ENCODE data around the gene SSRP1. TPM values are rescaled to one million over a fixed set of nuclear protein-coding genes. Genes with fewer than 3 reads are reported as not detected.

The SSRP1 gene
- total and polyA plus RNA-seq, 2 donors (not counting 1 experiment from before 2014, with no cell fraction given): 52.7 to 94.1 TPM

DNA sequence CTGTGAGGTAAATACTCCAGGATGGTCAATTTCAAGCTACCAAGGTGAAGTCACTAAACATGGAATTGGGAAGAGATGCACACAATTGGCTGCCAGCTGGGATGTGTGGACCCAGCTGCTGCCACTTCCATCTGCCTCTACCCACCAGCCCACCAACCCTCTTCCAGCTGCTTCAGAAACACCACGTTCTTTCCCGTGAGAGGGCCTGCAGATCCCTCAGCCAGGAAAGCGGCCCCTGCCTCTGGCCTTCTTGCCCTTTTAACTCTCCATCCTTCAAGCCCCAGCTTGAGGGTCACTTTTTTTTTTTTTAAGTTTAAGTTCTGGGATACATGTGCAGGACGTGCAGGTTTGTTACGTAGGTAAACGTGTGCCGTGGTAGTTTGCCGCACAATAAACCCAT is 25.3 kb upstream of the SSRP1 start:
- DNase-seq (ENCODE audit: low read depth in 2 of 2): no peak
- H3K9me3 ChIP-seq (ENCODE audit: control insufficient read depth, insufficient read depth, low read depth, low read length): no peaks in the 10 kb centered on the region
- TF ChIP-seq CTCF (conservative IDR thresholded peaks at IDR 0.05 in 1 of 2, IDR thresholded peaks at IDR 0.05 in 1 of 2; ENCODE audit: low read depth in 1 of 2, low read length in 2 of 2) (no peak), EZH2 (IDR thresholded peaks at IDR 0.05; ENCODE audit: low read length, missing control alignments) (no peak)
- H3K36me3 ChIP-seq (ENCODE audit: control insufficient read depth, insufficient read depth, low read length): no peaks in the 10 kb centered on the region
- H3K27ac ChIP-seq (ENCODE audit: insufficient read depth, low read length): no peak overlapping the region
- no peaks in the 10 kb centered on the region for H4K20me1 ChIP-seq (ENCODE audit: control insufficient read depth, extremely low read depth, insufficient read depth, low read length)
- no peaks in the 10 kb centered on the region for H3K4me1 ChIP-seq (ENCODE audit: control insufficient read depth, extremely low read depth, insufficient read depth, low read length)
- no peak overlapping the region for H3K4me3 ChIP-seq (replicated peaks in 1 of 4; ENCODE audit: control extremely low read depth in 1 of 4, insufficient read depth in 1 of 4, low read depth in 3 of 4, low read length in 4 of 4)
- H3K27me3 ChIP-seq (ENCODE audit: control insufficient read depth, insufficient read depth, low read length): peaks cover 15% of the 10 kb centered on the region
- no peak overlapping the region for H3K9ac ChIP-seq (ENCODE audit: insufficient read depth, low read length)
- no peaks in the 10 kb centered on the region for H3K79me2 ChIP-seq (ENCODE audit: control insufficient read depth, insufficient read depth, low read length)
- no peak overlapping the region for H3K4me2 ChIP-seq (ENCODE audit: extremely low read depth, insufficient read depth, low read length)
- no peak overlapping the region for H2AFZ ChIP-seq (ENCODE audit: low read length)

DNA sequence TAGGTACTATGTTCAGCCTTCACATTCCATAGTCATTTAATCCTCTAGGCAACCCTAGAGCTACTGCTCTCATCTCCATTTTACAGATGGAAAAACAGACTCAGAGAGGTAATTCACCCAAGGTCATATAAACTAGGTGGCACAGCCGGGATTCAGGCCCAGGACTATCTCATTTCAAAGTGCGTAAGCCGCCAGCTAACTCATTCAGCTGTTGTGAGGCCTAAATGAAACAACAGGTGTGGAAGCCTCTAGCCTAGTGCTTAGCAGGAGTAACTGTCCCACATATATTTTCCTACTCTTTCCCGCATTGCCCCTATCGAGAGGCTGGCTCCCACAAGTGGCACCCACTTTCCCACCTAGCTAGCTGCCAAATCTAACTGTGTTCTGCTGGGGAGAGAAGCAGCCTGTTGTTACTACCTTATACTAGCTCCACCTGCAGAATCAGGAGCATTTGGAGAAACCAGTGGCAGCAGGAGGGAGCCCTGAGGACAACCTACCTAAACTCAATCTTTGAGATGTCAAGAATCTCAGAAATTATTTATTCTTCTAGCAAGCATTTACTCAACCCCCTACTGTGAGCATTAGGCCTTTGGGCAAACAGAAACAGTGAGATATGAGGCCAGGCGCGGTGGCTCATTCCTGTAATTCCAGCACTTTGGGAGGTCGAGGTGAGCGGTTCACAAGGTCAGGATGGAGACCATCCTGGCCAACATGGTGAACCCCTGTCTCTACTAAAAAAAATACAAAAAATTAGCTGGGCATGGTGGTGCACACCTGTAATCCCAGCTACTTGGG is 24.4 kb upstream of the SSRP1 start:
- Histone ChIP-seq H4K20me1 (ENCODE audit: control insufficient read depth, extremely low read depth, insufficient read depth, low read length) (no peaks in the 10 kb centered on the region), H3K9ac (ENCODE audit: insufficient read depth, low read length) (no peak overlapping the region), H3K79me2 (ENCODE audit: control insufficient read depth, insufficient read depth, low read length) (no peaks in the 10 kb centered on the region), H3K27me3 (ENCODE audit: control insufficient read depth, insufficient read depth, low read length) (peaks cover 12% of the 10 kb centered on the region), H3K9me3 (ENCODE audit: control insufficient read depth, insufficient read depth, low read depth, low read length) (no peaks in the 10 kb centered on the region), H3K4me1 (ENCODE audit: control insufficient read depth, extremely low read depth, insufficient read depth, low read length) (no peaks in the 10 kb centered on the region), H2AFZ (ENCODE audit: low read length) (no peak overlapping the region), H3K36me3 (ENCODE audit: control insufficient read depth, insufficient read depth, low read length) (no peaks in the 10 kb centered on the region), H3K4me2 (ENCODE audit: extremely low read depth, insufficient read depth, low read length) (no peak overlapping the region), H3K4me3 (replicated peaks in 1 of 4; ENCODE audit: control extremely low read depth in 1 of 4, insufficient read depth in 1 of 4, low read depth in 3 of 4, low read length in 4 of 4) (no peak overlapping the region), H3K27ac (ENCODE audit: insufficient read depth, low read length) (no peak overlapping the region)
- no peak for DNase-seq (ENCODE audit: low read depth in 2 of 2)
- TF ChIP-seq CTCF (conservative IDR thresholded peaks at IDR 0.05 in 1 of 2, IDR thresholded peaks at IDR 0.05 in 1 of 2; ENCODE audit: low read depth in 1 of 2, low read length in 2 of 2): no peak
- no peak for TF ChIP-seq EZH2 (IDR thresholded peaks at IDR 0.05; ENCODE audit: low read length, missing control alignments)

GRCh38 chr11:57359396-57359795 is 23.7 kb upstream of the SSRP1 start:
- H3K4me2 ChIP-seq (ENCODE audit: extremely low read depth, insufficient read depth, low read length): no peak overlapping the region
- no peak for TF ChIP-seq CTCF (conservative IDR thresholded peaks at IDR 0.05 in 1 of 2, IDR thresholded peaks at IDR 0.05 in 1 of 2; ENCODE audit: low read depth in 1 of 2, low read length in 2 of 2)
- TF ChIP-seq EZH2 (IDR thresholded peaks at IDR 0.05; ENCODE audit: low read length, missing control alignments): no peak
- no peak overlapping the region for H2AFZ ChIP-seq (ENCODE audit: low read length)
- H3K27ac ChIP-seq (ENCODE audit: insufficient read depth, low read length): no peak overlapping the region
- no peak overlapping the region for H3K9ac ChIP-seq (ENCODE audit: insufficient read depth, low read length)
- H3K36me3 ChIP-seq (ENCODE audit: control insufficient read depth, insufficient read depth, low read length): no peaks in the 10 kb centered on the region
- no peak overlapping the region for H3K4me3 ChIP-seq (replicated peaks in 1 of 4; ENCODE audit: control extremely low read depth in 1 of 4, insufficient read depth in 1 of 4, low read depth in 3 of 4, low read length in 4 of 4)
- peaks cover 7% of the 10 kb centered on the region for H3K27me3 ChIP-seq (ENCODE audit: control insufficient read depth, insufficient read depth, low read length)
- H4K20me1 ChIP-seq (ENCODE audit: control insufficient read depth, extremely low read depth, insufficient read depth, low read length): no peaks in the 10 kb centered on the region
- H3K9me3 ChIP-seq (ENCODE audit: control insufficient read depth, insufficient read depth, low read depth, low read length): no peaks in the 10 kb centered on the region
- DNase-seq (ENCODE audit: low read depth in 2 of 2): no peak
- no peaks in the 10 kb centered on the region for H3K4me1 ChIP-seq (ENCODE audit: control insufficient read depth, extremely low read depth, insufficient read depth, low read length)
- H3K79me2 ChIP-seq (ENCODE audit: control insufficient read depth, insufficient read depth, low read length): no peaks in the 10 kb centered on the region
